Right lobe of liver (tissue), 6 donors: Measurements from ENCODE around the gene PLXNA4. TPM values are rescaled to one million over a fixed set of nuclear protein-coding genes. Genes with fewer than 3 reads are reported as not detected.

Source experiments
- ATAC-seq, 4 donors: fragments of 200-7000 bp; cut with Tn5 transposase; one replicate each; pipeline ENCODE4 v1.9.1; 2020; ENCODE audit warnings: mild to moderate bottlenecking in 4 of 4, moderate library complexity in 4 of 4
- DNase-seq, 3 donors: peaks; one replicate each; pipeline ENCODE4 v3.0.0-alpha.2; 2020
- H3K27ac ChIP-seq, 3 donors: fragments of 200-600 bp; one replicate each; pipeline ENCODE4 v1.8.0; 2022
- H3K27me3 ChIP-seq, 2 donors: fragments of 200-600 bp; one replicate each; pipeline ENCODE4 v1.8.0; 2022
- H3K36me3 ChIP-seq, 4 donors: fragments of 200-600 bp; sonication (generic) in 1 of 4; one replicate each; pipeline versions ENCODE4 v1.5.1 to v1.8.0; 2017 to 2022; ENCODE audit warnings: control low read depth in 1 of 4
- H3K4me1 ChIP-seq, 4 donors: fragments of 200-600 bp; sonication (generic) in 1 of 4; one replicate each; pipeline versions ENCODE4 v1.5.1 to v1.8.0; 2017 to 2022; ENCODE audit warnings: control low read depth in 1 of 4
- H3K4me3 ChIP-seq, 3 donors: fragments of 200-600 bp; one replicate each; pipeline ENCODE4 v1.8.0; 2022
- H3K9me3 ChIP-seq, 4 donors: fragments of 200-600 bp; sonication (generic) in 1 of 4; one replicate each; pipeline versions ENCODE4 v1.5.1 to v1.8.0; 2017 to 2022; ENCODE audit warnings: control low read depth in 1 of 4
- CTCF ChIP-seq, 4 donors: fragments of 200-600 bp in 3 of 4; fragments of 450-650 bp in 1 of 4; IDR thresholded peaks; one replicate each; pipeline versions ENCODE4 v1.5.1 to v1.8.0; 2016 to 2022; ENCODE audit warnings: antibody characterized with exemption in 4 of 4, mild to moderate bottlenecking in 2 of 4
- POLR2A ChIP-seq: fragments of 450-650 bp; IDR thresholded peaks from one replicate; pipeline ENCODE4 v1.6.1; 2017; ENCODE audit warnings: antibody characterized with exemption, mild to moderate bottlenecking
- WGBS: methylation state at CpG from one replicate; pipeline ENCODE4 v1.1.6; 2018; ENCODE audit warnings: low coverage, low lambda C conversion rate; ENCODE audit not compliant: insufficient coverage; ENCODE audit errors: missing lambda C conversion rate; 5-methylcytosine and 5-hydroxymethylcytosine counted together
- intact Hi-C, 2 donors: fragments of 100-400 bp; cut with DNase I; formaldehyde crosslinking; loops; one replicate each; pipeline versions ENCODE4 v1.11.2 to v1.14.1; 2022
- total RNA-seq, 6 experiments: library from RNA; depleted of rRNA in 2 of 6; stranded (reverse); fragments of >200 nt in 2 of 6; fragmentation: NEBNext Ultra II Directional in 3 of 6; extraction: Animal tissue kit (Norgen Biotek cat#: 25700) in 3 of 6; gene quantifications; one replicate each; pipeline versions ENCODE4 v1.1.0 to v1.2.4, GENCODE V29; 2016 to 2023
- donor health status: DM: no; HTN: yes; CAD: no.
- donor health status: DM: no; HTN: no; CAD: no.
- donor health status: DM: no; HTN: no; CAD: no.
- donor health status: DM: no; HTN: yes; CAD: no.
- donor health status: DM: no; HTN: yes; CAD: no.

The PLXNA4 gene
- total RNA-seq, 6 experiments from 2014 or later: 0.17 to 0.90 (median 0.30) TPM

DNA sequence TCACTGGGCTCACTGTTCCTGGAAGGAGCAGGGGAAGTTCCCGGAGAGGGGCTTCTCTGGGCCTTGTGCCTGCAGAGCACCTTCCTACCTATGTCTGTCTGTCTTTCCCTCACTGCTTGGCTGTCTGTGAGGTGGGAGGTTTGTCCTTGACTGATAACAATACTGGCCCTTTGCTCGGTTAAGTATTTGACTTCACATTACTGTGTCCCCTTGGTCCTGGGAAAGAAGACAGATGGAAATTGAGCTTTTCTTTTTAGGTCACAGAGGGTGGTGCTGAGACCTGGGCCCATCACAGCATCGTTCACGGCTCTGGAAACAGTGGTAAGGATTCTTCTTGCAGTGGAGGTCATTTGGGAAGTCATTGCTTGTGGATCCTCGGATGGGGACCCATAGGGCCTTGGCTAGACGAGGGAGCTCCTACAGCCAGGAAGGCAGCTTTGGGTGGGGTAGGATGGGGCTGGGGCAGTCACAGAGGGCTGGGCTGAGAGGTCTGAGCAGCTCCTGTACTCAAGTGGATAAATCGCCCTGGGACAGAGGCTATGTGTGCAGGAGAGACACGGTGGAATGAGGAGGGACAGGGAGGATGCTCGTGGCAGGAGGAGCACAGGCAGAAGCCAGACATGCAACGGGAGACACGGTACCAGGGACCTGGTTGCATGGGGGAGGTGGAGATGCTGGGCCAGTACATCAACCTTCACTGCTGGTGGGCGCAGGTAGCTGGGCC lies 450.2 kb downstream of the PLXNA4 start:
- ATAC-seq: no peak
- 43% methylated on average over 5 of the region's 12 CpGs for WGBS
- H3K9me3 ChIP-seq: no peaks in the 10 kb centered on the region
- intact Hi-C loops: no loop called here
- TF ChIP-seq CTCF (IDR thresholded peaks at IDR 0.05) (no peak), POLR2A (no peak)
- no peaks in the 10 kb centered on the region for H3K27me3 ChIP-seq
- H3K36me3 ChIP-seq: no peaks in the 10 kb centered on the region
- DNase-seq: no peak
- H3K4me1 ChIP-seq: no peaks in the 10 kb centered on the region
- H3K27ac ChIP-seq: no peak overlapping the region
- H3K4me3 ChIP-seq: no peak overlapping the region

DNA sequence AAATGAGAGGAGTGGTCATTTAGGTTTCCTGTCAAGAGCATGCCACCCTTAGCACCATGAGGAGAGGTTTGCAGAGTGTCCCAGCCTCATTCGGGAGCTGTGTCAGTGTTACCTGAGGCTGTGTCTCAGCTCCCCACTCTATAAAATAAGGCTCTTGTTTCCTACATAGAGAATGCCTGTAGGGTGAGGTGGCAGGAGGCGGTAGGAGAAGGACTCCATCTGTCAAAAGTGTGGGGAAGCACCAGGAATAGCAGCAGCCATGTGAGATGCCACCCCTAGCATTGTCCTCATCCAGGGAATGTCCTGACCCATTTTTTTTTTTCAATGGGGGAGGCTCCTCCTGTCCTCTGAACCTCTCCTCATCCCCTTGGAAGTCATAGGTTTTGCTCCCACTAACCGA lies 451.2 kb downstream of the PLXNA4 start:
- H3K4me3 ChIP-seq: no peak overlapping the region
- H3K27me3 ChIP-seq: no peaks in the 10 kb centered on the region
- no peak for TF ChIP-seq POLR2A
- TF ChIP-seq CTCF (IDR thresholded peaks at IDR 0.05): no peak
- DNase-seq (no peak), ATAC-seq (no peak)
- 51% methylated on average over 3 of the region's 3 CpGs for WGBS
- intact Hi-C loops: no loop called here
- H3K9me3 ChIP-seq: no peaks in the 10 kb centered on the region
- H3K36me3 ChIP-seq: no peaks in the 10 kb centered on the region
- H3K27ac ChIP-seq: no peak overlapping the region
- H3K4me1 ChIP-seq: no peaks in the 10 kb centered on the region

GRCh38 chr7:132124575-132124974 lies 451.7 kb downstream of the PLXNA4 start:
- H3K9me3 ChIP-seq: no peaks in the 10 kb centered on the region

DNA sequence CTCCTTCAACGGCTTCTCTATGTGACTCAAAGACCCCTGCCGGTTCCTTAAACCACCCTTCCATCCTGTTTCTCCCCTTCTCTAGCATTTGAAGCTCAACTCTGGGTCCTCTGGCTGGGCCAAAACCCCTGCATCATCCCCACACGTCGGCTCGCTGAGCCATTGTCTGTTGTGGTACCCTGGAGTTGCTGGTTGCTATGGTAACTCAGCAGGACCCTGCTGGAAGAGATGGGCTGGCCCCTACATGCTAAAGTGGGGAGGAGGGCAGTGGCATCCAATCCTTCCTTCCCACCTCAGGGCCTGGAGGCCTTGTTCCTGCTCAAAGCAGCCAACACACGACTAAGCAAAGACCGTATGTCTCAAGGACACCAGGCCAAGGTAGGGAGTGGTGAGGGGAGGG lies 452.5 kb downstream of the PLXNA4 start:
- no peak overlapping the region for H3K4me3 ChIP-seq
- no peaks in the 10 kb centered on the region for H3K9me3 ChIP-seq
- TF ChIP-seq CTCF (IDR thresholded peaks at IDR 0.05) (no peak), POLR2A (no peak)
- H3K36me3 ChIP-seq: no peaks in the 10 kb centered on the region
- ATAC-seq: no peak
- DNase-seq: no peak
- intact Hi-C loops: no loop called here
- no peak overlapping the region for H3K27ac ChIP-seq
- no peaks in the 10 kb centered on the region for H3K27me3 ChIP-seq
- no peaks in the 10 kb centered on the region for H3K4me1 ChIP-seq
- 17% methylated on average over 5 of the region's 7 CpGs for WGBS

More at GRCh38 chr7:132124575-132124974, 451.7 kb downstream of the PLXNA4 start:
- H3K4me3 ChIP-seq: no peak overlapping the region
- H3K36me3 ChIP-seq: no peaks in the 10 kb centered on the region
- H3K4me1 ChIP-seq: no peaks in the 10 kb centered on the region
- TF ChIP-seq POLR2A (no peak), CTCF (IDR thresholded peaks at IDR 0.05) (no peak)
- ATAC-seq (no peak), DNase-seq (no peak)
- intact Hi-C loops: no loop called here
- no peaks in the 10 kb centered on the region for H3K27me3 ChIP-seq
- 52% methylated on average over 6 of the region's 6 CpGs for WGBS
- H3K27ac ChIP-seq: no peak overlapping the region
